Heart right ventricle (tissue), 16 donors: ENCODE data around the gene SPX. TPM values are rescaled to one million over a fixed set of nuclear protein-coding genes. Genes with fewer than 3 reads are reported as not detected.

Experiments
- ATAC-seq, 8 donors: fragments of 200-7000 bp; cut with Tn5 transposase; one replicate each; pipeline ENCODE4 v1.9.1; 2020; ENCODE audit warnings: mild to moderate bottlenecking in 8 of 8, moderate library complexity in 8 of 8, moderate number of reproducible peaks in 1 of 8
- DNase-seq, 2 donors: peaks; one replicate each; pipeline ENCODE4 v3.0.0-alpha.2; 2020
- H3K27ac ChIP-seq, 10 donors: fragments of 200-600 bp; sonication (generic) in 2 of 10; one replicate each; pipeline versions ENCODE4 v1.5.0 to v1.8.0; 2020 to 2022; ENCODE audit warnings: mild to moderate bottlenecking in 3 of 10
- H3K27me3 ChIP-seq, 7 donors: fragments of 200-600 bp; one replicate each; pipeline ENCODE4 v1.8.0; 2021 to 2022; ENCODE audit warnings: mild to moderate bottlenecking in 2 of 7
- H3K36me3 ChIP-seq, 9 donors: fragments of 200-600 bp; sonication (generic) in 1 of 9; one replicate each; pipeline versions ENCODE4 v1.5.0 to v1.8.0; 2020 to 2022; ENCODE audit warnings: mild to moderate bottlenecking in 2 of 9
- H3K4me1 ChIP-seq, 9 donors: fragments of 200-600 bp; sonication (generic) in 1 of 9; one replicate each; pipeline versions ENCODE4 v1.5.0 to v1.8.0; 2020 to 2022; ENCODE audit warnings: mild to moderate bottlenecking in 4 of 9
- H3K4me3 ChIP-seq, 10 donors: fragments of 200-600 bp; sonication (generic) in 2 of 10; one replicate each; pipeline versions ENCODE4 v1.5.0 to v1.8.0; 2020 to 2022; ENCODE audit warnings: mild to moderate bottlenecking in 7 of 10, moderate library complexity in 2 of 10
- H3K9me3 ChIP-seq, 11 donors: fragments of 200-600 bp in 10 of 11; sonication (generic) in 2 of 11; one replicate each; pipeline versions ENCODE4 v1.5.0 to v1.8.0; 2013 to 2022; ENCODE audit warnings: mild to moderate bottlenecking in 2 of 11, control low read depth in 1 of 11, moderate library complexity in 1 of 11
- WGBS, 2 donors: extraction: QIAGEN DNeasy Blood & Tissue Kit; methylation state at CpG; one replicate each; pipeline ENCODE4 v1.1.7; 2013; ENCODE audit warnings: inconsistent platforms in 1 of 2; 5-methylcytosine and 5-hydroxymethylcytosine counted together
- intact Hi-C, 10 donors: fragments of 100-400 bp; cut with DNase I; formaldehyde crosslinking; loops; one replicate each; pipeline versions ENCODE4 v1.11.1 to v1.14.2; 2022
- polyA plus RNA-seq, 2 donors: library from polyadenylated mRNA; stranded (reverse); fragments of 200-250 nt; gene quantifications; one replicate each; pipeline ENCODE4 v1.2.3, GENCODE V29; 2013
- total RNA-seq, 10 donors: library from RNA; stranded (reverse); fragmentation: NEBNext Ultra II Directional in 3 of 10; extraction: Animal tissue kit (Norgen Biotek cat#: 25700) in 3 of 10; gene quantifications; one replicate each; pipeline versions ENCODE4 v1.2.1 to v1.2.4, GENCODE V29; 2021 to 2023
- TF ChIP-seq, protein P1 (sequence below), 9 donors: fragments of 200-600 bp; sonication (generic) in 2 of 9; IDR thresholded peaks; one replicate each; pipeline versions ENCODE4 v1.5.0 to v1.8.0; 2021 to 2022; ENCODE audit warnings: antibody characterized with exemption in 9 of 9, mild to moderate bottlenecking in 5 of 9, moderate library complexity in 1 of 9
- donor health status: Arrhythmogenic right ventricular cardiomyopathy.
- donor health status: ischemic (EF 13 %, LVEDD 7.1; RV severe dilation, severe dysfunction).
- donor health status: healthy with polysubstance abuse.
- donor health status: DM: no; HTN: yes; CAD: no.
- donor health status: DM: no; HTN: no; CAD: no.
- donor health status: ischemic (EF 25% LVEDD 6.9; RV normal size, moderate dysfunction).
- donor health status: ischemic (EF 25% LVEDD 5.7; RV mildly dilated, moderate dysfunction).
- donor health status: healthy.
- donor health status: DM: yes; HTN: yes; CAD: no.
- donor health status: Ischemic cardiomyopathy.
- donor health status: ischemic (EF 35%, LVEDD 5.7; RV mildly dilated, moderate dysfunction).
- donor health status: nonischemic (EF 11% LVEDD 7.7; RV severe dilation, severe dysfunction).
- donor health status: DM: yes; HTN: yes; CAD: no.
- donor health status: PGD.
- donor health status: ischemic (EF 29% LVEDD 5.4; RV normal size, mild dysfunction).
- donor health status: nonischemic (EF 23%, LVEDD 6.1; RV moderate dilation, normal function).

SPX gene
- total and polyA plus RNA-seq, 12 donors: 1.7 to 21.5 (median 16.2) TPM

DNA sequence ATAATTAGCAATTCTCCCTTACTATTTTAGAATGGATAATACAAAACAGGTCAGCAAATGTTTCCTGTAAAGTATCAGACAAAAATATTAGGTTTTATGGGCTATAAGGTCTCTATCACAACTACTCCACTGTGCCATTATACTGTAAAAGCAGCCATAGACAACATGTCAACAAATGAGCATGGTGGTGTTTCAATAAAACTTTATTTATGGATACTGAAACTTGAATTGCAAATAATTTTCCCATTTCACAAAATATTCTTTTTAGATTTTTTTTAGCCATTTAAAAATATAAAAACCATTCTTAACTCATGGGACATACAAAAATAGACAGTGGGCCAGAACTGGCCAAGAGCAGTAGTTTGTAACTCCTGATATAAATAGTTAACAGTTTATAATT, 40.1 kb upstream of the SPX start:
- no peaks in the 10 kb centered on the region for H3K4me1 ChIP-seq
- H3K36me3 ChIP-seq: peaks cover 0 to 100% (median 30%) of the 10 kb centered on the region in 9 donors
- DNase-seq (no peak), ATAC-seq (no peak)
- no peak overlapping the region for H3K4me3 ChIP-seq
- H3K9me3 ChIP-seq: no peaks in the 10 kb centered on the region
- H3K27me3 ChIP-seq: no peaks in the 10 kb centered on the region
- intact Hi-C loops: loop anchor here in 1 of 10 donors (2.0 kb wide), 1 partner anchor 33 kb away; no protein-coding TSS in a partner anchor
- no peak overlapping the region for H3K27ac ChIP-seq
- TF ChIP-seq, protein P1, sequence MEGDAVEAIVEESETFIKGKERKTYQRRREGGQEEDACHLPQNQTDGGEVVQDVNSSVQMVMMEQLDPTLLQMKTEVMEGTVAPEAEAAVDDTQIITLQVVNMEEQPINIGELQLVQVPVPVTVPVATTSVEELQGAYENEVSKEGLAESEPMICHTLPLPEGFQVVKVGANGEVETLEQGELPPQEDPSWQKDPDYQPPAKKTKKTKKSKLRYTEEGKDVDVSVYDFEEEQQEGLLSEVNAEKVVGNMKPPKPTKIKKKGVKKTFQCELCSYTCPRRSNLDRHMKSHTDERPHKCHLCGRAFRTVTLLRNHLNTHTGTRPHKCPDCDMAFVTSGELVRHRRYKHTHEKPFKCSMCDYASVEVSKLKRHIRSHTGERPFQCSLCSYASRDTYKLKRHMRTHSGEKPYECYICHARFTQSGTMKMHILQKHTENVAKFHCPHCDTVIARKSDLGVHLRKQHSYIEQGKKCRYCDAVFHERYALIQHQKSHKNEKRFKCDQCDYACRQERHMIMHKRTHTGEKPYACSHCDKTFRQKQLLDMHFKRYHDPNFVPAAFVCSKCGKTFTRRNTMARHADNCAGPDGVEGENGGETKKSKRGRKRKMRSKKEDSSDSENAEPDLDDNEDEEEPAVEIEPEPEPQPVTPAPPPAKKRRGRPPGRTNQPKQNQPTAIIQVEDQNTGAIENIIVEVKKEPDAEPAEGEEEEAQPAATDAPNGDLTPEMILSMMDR (IDR thresholded peaks at IDR 0.05): no peak

DNA sequence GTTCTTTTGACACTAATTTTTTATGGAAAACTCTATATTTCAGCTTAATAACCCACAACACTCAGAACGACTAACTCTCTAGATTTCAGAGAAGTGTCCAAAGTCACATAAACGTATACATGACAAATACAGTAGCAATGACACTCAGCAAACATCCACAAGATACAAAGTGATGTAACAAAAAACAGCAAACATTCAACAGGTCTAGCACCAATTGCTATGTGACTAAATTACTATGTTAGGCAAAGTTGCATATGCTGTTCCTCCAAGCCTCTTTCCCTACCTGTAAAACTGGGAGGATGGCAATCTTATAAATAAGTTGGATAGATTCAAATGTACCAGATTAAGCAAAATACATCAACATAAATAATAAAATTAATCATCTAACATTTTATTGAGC, 26.3 kb upstream of the SPX start:
- H3K27ac ChIP-seq: peak overlapping the region in 5 of 10 donors; percentile 25 to 91 (median 89)
- peak overlapping the region in 7 of 10 donors; percentile 79 to 96 (median 90) for H3K4me3 ChIP-seq
- H3K27me3 ChIP-seq: no peaks in the 10 kb centered on the region
- TF ChIP-seq, protein P1 (IDR thresholded peaks at IDR 0.05): no peak
- WGBS, 2 donors: 70 to 81% methylated on average over 2 of the region's 2 CpGs
- H3K36me3 ChIP-seq: peaks cover 0 to 46% (median 23%) of the 10 kb centered on the region in 9 donors
- H3K4me1 ChIP-seq: peaks cover 0 to 51% (median 43%) of the 10 kb centered on the region in 9 donors
- intact Hi-C loops: loop anchor here in 6 of 10 donors (5.0 to 10.0 kb wide), 5 partner anchors 62 to 183 kb away; partner anchors contain the start of genes LDHB (in 4 of the 6) and PYROXD1 (in 1 of the 6)
- no peaks in the 10 kb centered on the region for H3K9me3 ChIP-seq
- ATAC-seq (no peak), DNase-seq (no peak)

- peaks cover 0 to 36% (median 17%) of the 10 kb centered on the region in 9 donors for H3K36me3 ChIP-seq
- WGBS, 2 donors: 4 to 7% methylated on average over 8 of the region's 8 CpGs
- H3K4me3 ChIP-seq: peak overlapping the region; percentile 74 to 98 (median 90)
- no peaks in the 10 kb centered on the region for H3K27me3 ChIP-seq
- no peaks in the 10 kb centered on the region for H3K9me3 ChIP-seq
- TF ChIP-seq, protein P1 (IDR thresholded peaks at IDR 0.05): no peak
- peak overlapping the region; percentile 39 to 92 (median 88) for H3K27ac ChIP-seq
- intact Hi-C loops: loop anchor here in 5 of 10 donors (5.0 to 10.0 kb wide), 4 partner anchors 64 to 181 kb away; partner anchors contain the start of genes LDHB (in 4 of the 5) and PYROXD1 (in 1 of the 5)
- no peak for DNase-seq
- ATAC-seq: peak in 1 of 8 donors; percentile 1
- peaks cover 0 to 61% (median 50%) of the 10 kb centered on the region in 9 donors for H3K4me1 ChIP-seq
Observed at GRCh38 chr12:21500786-21501257, 25.3 kb upstream of the SPX start.

DNA sequence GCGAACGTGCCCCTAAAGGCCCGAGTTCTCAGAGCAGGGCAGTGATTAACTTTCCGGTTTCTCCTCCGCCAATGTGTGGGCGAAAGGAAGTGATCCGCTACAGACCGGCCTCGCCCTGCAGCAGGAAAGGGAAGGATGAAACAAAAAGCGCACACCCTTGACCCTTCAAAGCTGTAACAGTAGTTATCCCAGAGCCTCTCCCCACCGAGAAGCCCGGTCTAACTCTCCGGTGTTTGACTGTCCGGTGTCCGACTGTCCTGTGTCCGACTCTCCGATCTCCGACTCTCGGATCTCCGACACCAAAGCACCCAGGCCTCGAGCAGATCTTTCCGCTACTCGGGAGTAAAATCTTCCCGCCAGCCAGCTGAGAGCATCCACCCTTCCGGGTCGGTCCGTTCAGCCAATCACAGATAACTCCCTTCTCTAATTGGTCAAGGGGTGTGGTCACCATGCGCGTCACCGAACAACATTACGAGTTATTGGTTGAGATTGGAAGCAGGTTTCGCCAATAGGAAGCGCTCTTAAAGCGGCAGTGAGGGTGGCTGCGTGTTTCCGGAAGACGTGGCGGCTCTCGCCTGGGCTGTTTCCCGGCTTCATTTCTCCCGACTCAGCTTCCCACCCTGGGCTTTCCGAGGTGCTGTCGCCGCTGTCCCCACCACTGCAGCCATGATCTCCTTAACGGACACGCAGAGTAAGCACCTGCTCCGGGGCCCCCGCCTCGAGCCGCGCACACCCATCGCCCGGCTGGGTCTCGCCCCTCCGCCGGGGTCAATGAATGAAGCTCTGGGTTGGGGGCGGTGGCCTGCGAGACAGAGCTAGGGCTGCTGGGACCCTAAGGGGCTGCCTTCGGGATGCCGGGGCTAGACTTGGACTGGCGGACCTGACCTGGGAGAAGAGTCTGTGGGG, 24.6 kb upstream of the SPX start, which contains the start of the genes GOLT1B and RECQL:
Gene GOLT1B, plus strand, starts transcription at position 532 of the 906 bp plus-strand sequence. Its CDS starts 135 bp downstream, at position 667.
Gene RECQL, minus strand, starts transcription at position 378 of the 906 bp plus-strand sequence. CDS start 2,065 bp downstream, outside the sequence.
- H3K4me1 ChIP-seq: peaks cover 0 to 66% (median 51%) of the 10 kb centered on the region in 9 donors

More for the DNA sequence above, 24.6 kb upstream of the SPX start, which contains the start of the genes GOLT1B and RECQL:
- intact Hi-C loops: loop anchor here in 5 of 10 donors (5.0 to 10.0 kb wide), 4 partner anchors 64 to 181 kb away; partner anchors contain the start of genes LDHB (in 4 of the 5) and PYROXD1 (in 1 of the 5)
- 0% methylated on average over 61 of the region's 61 CpGs for WGBS, 2 donors
- DNase-seq (peak; percentile 78 to 95), ATAC-seq (peak; percentile 99 to 100 (median 99))
- no peaks in the 10 kb centered on the region for H3K9me3 ChIP-seq
- H3K27me3 ChIP-seq: no peaks in the 10 kb centered on the region
- H3K27ac ChIP-seq: peak within 1 kb of the TSS; percentile 68 to 92 (median 88)
- peak within 1 kb of the TSS; percentile 74 to 98 (median 90) for H3K4me3 ChIP-seq
- peaks cover 0 to 29% (median 10%) of the 10 kb centered on the region in 9 donors for H3K36me3 ChIP-seq
- TF ChIP-seq, protein P1 (IDR thresholded peaks at IDR 0.05): no peak
